ENCODE results near the gene CROCC. TPM values are rescaled to one million over a fixed set of nuclear protein-coding genes. Genes with fewer than 3 reads are reported as not detected.
"Not testable (repeated sequence)": the region's sequence is repeated elsewhere in the genome, so short reads cannot be mapped to it uniquely, and the experiment has no call there.

Gene CROCC
- total RNA-seq = 13.8 and 22.2 TPM in 2 replicates

GRCh38 chr1:16921391-16922185, at the start of gene CROCC:
Gene CROCC, plus strand, starts transcription at chr1:16921931. Its CDS starts 88 bp downstream, at chr1:16922019.
- TF ChIP-seq, protein P1, sequence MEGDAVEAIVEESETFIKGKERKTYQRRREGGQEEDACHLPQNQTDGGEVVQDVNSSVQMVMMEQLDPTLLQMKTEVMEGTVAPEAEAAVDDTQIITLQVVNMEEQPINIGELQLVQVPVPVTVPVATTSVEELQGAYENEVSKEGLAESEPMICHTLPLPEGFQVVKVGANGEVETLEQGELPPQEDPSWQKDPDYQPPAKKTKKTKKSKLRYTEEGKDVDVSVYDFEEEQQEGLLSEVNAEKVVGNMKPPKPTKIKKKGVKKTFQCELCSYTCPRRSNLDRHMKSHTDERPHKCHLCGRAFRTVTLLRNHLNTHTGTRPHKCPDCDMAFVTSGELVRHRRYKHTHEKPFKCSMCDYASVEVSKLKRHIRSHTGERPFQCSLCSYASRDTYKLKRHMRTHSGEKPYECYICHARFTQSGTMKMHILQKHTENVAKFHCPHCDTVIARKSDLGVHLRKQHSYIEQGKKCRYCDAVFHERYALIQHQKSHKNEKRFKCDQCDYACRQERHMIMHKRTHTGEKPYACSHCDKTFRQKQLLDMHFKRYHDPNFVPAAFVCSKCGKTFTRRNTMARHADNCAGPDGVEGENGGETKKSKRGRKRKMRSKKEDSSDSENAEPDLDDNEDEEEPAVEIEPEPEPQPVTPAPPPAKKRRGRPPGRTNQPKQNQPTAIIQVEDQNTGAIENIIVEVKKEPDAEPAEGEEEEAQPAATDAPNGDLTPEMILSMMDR (IDR thresholded peaks at IDR 0.05; ENCODE audit: insufficient read depth, low read depth, low read length) = no peak
- H3K4me3 ChIP-seq (ENCODE audit: low read depth, low read length) = peak within 1 kb of the TSS; percentile 18
- peak; percentile 64 for DNase-seq (ENCODE audit: low read depth)

GRCh38 chr1:16872152-16873075, 49.3 kb upstream of the CROCC start:
- peak overlapping the region; percentile 52 for H3K4me3 ChIP-seq (ENCODE audit: low read depth, low read length)
- DNase-seq (ENCODE audit: low read depth) = peak; percentile 75

- DNase-seq (ENCODE audit: low read depth) = not testable (repeated sequence)
- H3K4me3 ChIP-seq (ENCODE audit: low read depth, low read length) = peak overlapping the region; percentile 25
Observed at GRCh38 chr1:16873076-16873879, 48.5 kb upstream of the CROCC start.

DNA sequence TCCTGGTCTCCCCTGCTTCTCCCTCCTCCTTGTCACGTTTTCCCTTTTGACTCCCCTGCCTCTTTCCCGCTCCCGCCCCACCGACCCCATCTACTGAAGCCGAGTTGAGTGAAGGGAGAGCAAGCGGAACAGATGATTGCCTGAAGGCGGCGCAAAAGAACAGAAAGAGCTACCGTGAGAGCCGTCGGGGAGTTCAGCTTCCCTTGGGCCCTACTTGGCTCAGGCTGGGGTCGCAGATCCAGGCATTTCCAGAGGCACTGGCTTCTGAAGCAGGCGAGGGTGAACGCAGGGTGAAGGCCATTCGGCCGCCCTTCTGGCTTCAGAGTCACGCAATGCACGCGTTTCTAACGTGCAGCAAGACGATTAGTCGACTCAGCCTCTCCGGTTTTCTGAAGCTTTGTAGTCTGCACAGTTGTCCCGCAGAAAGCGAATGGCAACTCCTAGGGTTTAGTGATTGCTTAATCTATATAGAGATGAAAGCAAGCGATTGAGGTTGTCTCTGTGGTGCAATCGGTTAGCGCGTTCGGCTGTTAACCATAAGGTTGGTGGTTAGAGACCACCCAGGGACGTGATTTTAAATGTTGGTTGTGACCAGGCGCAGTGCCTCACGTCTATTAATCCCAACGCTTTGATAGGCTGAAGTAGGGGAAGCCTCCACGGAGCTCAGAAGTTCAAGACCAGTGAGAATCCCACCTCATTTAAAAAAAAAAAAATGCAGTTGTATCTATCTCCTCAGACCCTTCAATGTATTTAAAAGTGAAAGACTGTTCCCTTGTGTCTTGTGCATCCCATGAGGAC, 46.6 kb upstream of the CROCC start:
- not testable (repeated sequence) for DNase-seq (ENCODE audit: low read depth); H3K4me3 ChIP-seq (ENCODE audit: low read depth, low read length)

DNA sequence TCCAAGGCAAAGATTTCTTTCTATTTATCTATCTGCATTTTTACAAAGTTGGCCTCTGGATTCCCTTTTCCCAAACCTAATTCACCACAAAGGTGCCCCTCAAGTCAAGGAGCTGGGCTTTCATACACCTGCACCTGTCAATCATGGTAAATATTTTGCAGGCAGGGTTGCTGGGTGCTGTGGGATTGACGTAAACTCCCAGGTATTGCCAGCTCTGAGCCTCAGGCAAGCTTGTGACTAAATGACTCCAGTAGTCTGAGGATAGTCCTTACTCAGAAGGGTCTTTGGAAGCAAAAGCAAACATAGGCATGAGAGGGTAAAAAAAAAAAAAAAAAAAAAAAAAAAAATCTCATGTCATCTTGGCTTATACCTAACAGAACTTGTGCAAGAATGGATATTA, 40.0 kb upstream of the CROCC start:
- H3K4me3 ChIP-seq (ENCODE audit: low read depth, low read length); DNase-seq (ENCODE audit: low read depth): not testable (repeated sequence)

GRCh38 chr1:16882986-16883385, 38.7 kb upstream of the CROCC start:
- DNase-seq (ENCODE audit: low read depth) = no peak
- H3K4me3 ChIP-seq (ENCODE audit: low read depth, low read length) = no peak overlapping the region
- TF ChIP-seq, protein P1 (IDR thresholded peaks at IDR 0.05; ENCODE audit: insufficient read depth, low read depth, low read length) = no peak

- not testable (repeated sequence) for H3K4me3 ChIP-seq (ENCODE audit: low read depth, low read length); DNase-seq (ENCODE audit: low read depth)
Observed at GRCh38 chr1:16884487-16884886, 37.2 kb upstream of the CROCC start.

DNA sequence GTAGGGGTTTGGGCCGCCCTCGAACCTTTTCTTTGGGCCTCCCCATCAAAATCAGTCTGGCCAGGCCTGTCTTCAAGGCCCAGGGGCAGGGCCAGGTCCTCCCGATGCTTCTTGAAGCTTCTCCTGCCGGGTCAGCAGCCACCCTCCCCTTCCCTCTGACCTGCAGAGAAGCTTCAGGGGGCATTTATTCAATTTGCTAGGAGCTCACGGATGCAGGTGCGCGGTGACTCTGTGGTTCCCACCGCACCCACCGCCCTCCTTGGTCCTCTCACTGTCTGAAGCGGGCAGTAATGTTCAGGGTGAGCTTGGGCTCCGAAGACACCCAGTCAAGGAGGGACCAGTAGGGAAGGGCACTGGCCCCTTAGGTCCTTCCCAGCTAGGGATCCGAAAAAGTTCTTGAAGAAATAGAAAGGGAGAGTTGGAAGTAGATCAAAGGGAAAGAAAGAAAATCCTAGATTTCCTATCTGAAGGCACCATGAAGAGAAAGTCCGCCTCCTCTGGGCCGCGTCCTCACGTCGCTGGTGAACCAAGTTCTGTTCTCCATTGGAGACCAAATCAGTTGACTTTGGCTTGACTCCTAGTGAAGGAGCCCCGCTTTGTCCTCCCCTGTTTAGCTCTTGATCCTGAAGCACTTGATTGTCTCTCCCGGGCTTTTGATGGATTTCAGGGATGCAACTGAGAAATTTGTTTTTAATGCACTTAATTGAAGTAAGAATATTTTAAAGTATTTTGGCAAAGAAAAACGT, 34.7 kb upstream of the CROCC start:
- TF ChIP-seq, protein P1 (IDR thresholded peaks at IDR 0.05; ENCODE audit: insufficient read depth, low read depth, low read length) = no peak
- no peak overlapping the region for H3K4me3 ChIP-seq (ENCODE audit: low read depth, low read length)
- no peak for DNase-seq (ENCODE audit: low read depth)

Data from fibroblast of villous mesenchyme (primary cell).